ENCODE results near the gene SDCBP2. TPM values are rescaled to one million over a fixed set of nuclear protein-coding genes. Genes with fewer than 3 reads are reported as not detected.
A peak's percentile ranks its signal among the peaks of the same experiment; 100 is the strongest.

The SDCBP2 gene
- total RNA-seq = 1 to 10 TPM; 1.3 to 2.9 (median 2.1) TPM

GRCh38 chr20:1328680-1329330, at the start of gene SDCBP2:
Gene SDCBP2, minus strand, starts transcription at chr20:1329139. Its CDS starts 8,723 bp downstream, at chr20:1320416.
- no peak within 1 kb of the TSS for H3K4me3 ChIP-seq
- H3K27ac ChIP-seq = peak within 1 kb of the TSS; percentile 93 to 99 (median 97)
- H3K27me3 ChIP-seq = no peaks in the 10 kb centered on the region
- in situ Hi-C loops (cut with MboI; ENCODE audit: low sequenced_read_pairs in 4 of 4) = loop anchor here in 1 of 4 donors (5.0 kb wide), 1 partner anchor 68 kb away; no protein-coding TSS in a partner anchor
- no peak for ATAC-seq
- no peak for DNase-seq
- TF ChIP-seq CTCF (IDR thresholded peaks at IDR 0.05 in 4 of 5, conservative IDR thresholded peaks at IDR 0.05 in 1 of 5) (no peak), POLR2A (IDR thresholded peaks at IDR 0.05) (peak in 1 of 2 donors; percentile 7)
- H3K4me1 ChIP-seq = peaks cover 63 to 70% of the 10 kb centered on the region in 2 donors
- intact Hi-C loops (cut with DNase I; ENCODE audit: low total_unique reads) = no loop called here
- H3K9me3 ChIP-seq = no peaks in the 10 kb centered on the region
- H3K36me3 ChIP-seq = no peaks in the 10 kb centered on the region

- no peak for ATAC-seq
- no peak overlapping the region for H3K4me3 ChIP-seq
- TF ChIP-seq POLR2A (IDR thresholded peaks at IDR 0.05) = no peak
- no peak for TF ChIP-seq CTCF (IDR thresholded peaks at IDR 0.05 in 4 of 5, conservative IDR thresholded peaks at IDR 0.05 in 1 of 5)
- H3K4me1 ChIP-seq = peaks cover 74 to 90% of the 10 kb centered on the region in 2 donors
- in situ Hi-C loops (cut with MboI; ENCODE audit: low sequenced_read_pairs in 4 of 4) (no loop called here), intact Hi-C loops (cut with DNase I; ENCODE audit: low total_unique reads) (no loop called here)
- H3K27me3 ChIP-seq = no peaks in the 10 kb centered on the region
- H3K9me3 ChIP-seq = no peaks in the 10 kb centered on the region
- no peak for DNase-seq
- no peak overlapping the region for H3K27ac ChIP-seq
- no peaks in the 10 kb centered on the region for H3K36me3 ChIP-seq
Measured at GRCh38 chr20:1378735-1379125, 49.8 kb upstream of the SDCBP2 start.

- DNase-seq = no peak
- no peak overlapping the region for H3K4me3 ChIP-seq
- TF ChIP-seq POLR2A (IDR thresholded peaks at IDR 0.05) = no peak
- no peak for TF ChIP-seq CTCF (IDR thresholded peaks at IDR 0.05 in 4 of 5, conservative IDR thresholded peaks at IDR 0.05 in 1 of 5)
- intact Hi-C loops (cut with DNase I; ENCODE audit: low total_unique reads) (no loop called here), in situ Hi-C loops (cut with MboI; ENCODE audit: low sequenced_read_pairs in 4 of 4) (no loop called here)
- H3K27ac ChIP-seq = peak overlapping the region in 3 of 4 donors; percentile 61 to 63 (median 62)
- H3K4me1 ChIP-seq = peaks cover 69 to 85% of the 10 kb centered on the region in 2 donors
- H3K27me3 ChIP-seq = no peaks in the 10 kb centered on the region
- H3K9me3 ChIP-seq = no peaks in the 10 kb centered on the region
- ATAC-seq = no peak
- no peaks in the 10 kb centered on the region for H3K36me3 ChIP-seq
Measured at GRCh38 chr20:1377984-1378734, 49.2 kb upstream of the SDCBP2 start.

- H3K4me3 ChIP-seq = no peak overlapping the region
- no peaks in the 10 kb centered on the region for H3K36me3 ChIP-seq
- peak overlapping the region; percentile 14 to 63 (median 62) for H3K27ac ChIP-seq
- ATAC-seq (no peak), DNase-seq (no peak)
- in situ Hi-C loops (cut with MboI; ENCODE audit: low sequenced_read_pairs in 4 of 4) (no loop called here), intact Hi-C loops (cut with DNase I; ENCODE audit: low total_unique reads) (no loop called here)
- H3K4me1 ChIP-seq = peaks cover 62 to 78% of the 10 kb centered on the region in 2 donors
- TF ChIP-seq POLR2A (IDR thresholded peaks at IDR 0.05) (no peak), CTCF (IDR thresholded peaks at IDR 0.05 in 4 of 5, conservative IDR thresholded peaks at IDR 0.05 in 1 of 5) (no peak)
- H3K9me3 ChIP-seq = no peaks in the 10 kb centered on the region
- no peaks in the 10 kb centered on the region for H3K27me3 ChIP-seq
Measured at GRCh38 chr20:1377341-1377871, 48.5 kb upstream of the SDCBP2 start.
